Left renal pelvis (tissue), 4 donors: ENCODE data around the gene CDC45. TPM values are rescaled to one million over a fixed set of nuclear protein-coding genes. Genes with fewer than 3 reads are reported as not detected.

Experiments used
- DNase-seq, 4 donors: peaks; one replicate each; pipeline ENCODE4 v3.0.0-alpha.2; 2013; ENCODE audit warnings: low read depth in 4 of 4, low spot score in 3 of 4
- polyA plus RNA-seq, 4 donors: library from polyadenylated mRNA; unstranded; fragments of 120-200 nt; gene quantifications; one replicate each; pipeline ENCODE4 v1.2.1, GENCODE V29; 2013; ENCODE audit not compliant: insufficient read length in 4 of 4

Gene CDC45
- polyA plus RNA-seq, 4 donors: 14.0 to 23.6 (median 19.9) TPM

DNA sequence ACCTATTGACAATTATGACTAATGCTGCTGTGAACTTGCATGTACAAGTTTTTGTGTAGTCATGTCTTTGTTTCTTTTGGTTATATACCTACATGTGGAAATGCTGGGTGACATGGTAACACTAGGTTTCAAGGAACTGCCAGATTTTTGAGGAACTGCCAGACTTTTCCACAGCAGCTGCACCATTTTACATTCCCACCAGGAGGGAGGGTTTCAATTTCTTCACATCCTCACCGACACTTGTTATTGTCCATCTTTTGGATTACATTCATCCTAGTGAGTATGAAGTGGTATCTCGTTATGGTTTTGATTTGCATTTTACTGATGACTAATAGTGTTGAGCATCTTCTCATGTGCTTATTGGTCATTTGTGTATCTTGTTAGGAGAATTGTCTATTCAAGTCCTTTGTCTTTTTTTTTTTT is 31.2 kb downstream of the CDC45 start:
- DNase-seq: no peak

DNA sequence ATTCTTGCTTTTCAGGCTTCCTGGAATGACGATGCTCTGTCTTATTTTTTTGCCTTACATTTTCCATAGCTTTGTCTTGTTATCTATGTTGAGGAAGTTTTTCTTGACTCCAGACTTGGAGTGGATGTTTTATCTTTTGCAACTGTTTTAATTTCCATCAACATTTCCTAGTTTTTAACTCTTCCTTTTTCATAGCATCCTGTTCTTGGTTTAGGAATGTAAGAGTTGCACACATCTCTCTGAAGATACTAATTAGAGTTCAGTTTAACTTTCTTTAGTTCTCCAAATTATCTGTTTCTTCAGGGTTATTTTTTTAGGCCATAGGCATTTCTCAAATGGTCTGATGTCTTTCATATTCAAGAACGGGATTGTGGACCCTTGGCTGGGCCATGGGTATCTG is 34.1 kb downstream of the CDC45 start:
- no peak for DNase-seq

DNA sequence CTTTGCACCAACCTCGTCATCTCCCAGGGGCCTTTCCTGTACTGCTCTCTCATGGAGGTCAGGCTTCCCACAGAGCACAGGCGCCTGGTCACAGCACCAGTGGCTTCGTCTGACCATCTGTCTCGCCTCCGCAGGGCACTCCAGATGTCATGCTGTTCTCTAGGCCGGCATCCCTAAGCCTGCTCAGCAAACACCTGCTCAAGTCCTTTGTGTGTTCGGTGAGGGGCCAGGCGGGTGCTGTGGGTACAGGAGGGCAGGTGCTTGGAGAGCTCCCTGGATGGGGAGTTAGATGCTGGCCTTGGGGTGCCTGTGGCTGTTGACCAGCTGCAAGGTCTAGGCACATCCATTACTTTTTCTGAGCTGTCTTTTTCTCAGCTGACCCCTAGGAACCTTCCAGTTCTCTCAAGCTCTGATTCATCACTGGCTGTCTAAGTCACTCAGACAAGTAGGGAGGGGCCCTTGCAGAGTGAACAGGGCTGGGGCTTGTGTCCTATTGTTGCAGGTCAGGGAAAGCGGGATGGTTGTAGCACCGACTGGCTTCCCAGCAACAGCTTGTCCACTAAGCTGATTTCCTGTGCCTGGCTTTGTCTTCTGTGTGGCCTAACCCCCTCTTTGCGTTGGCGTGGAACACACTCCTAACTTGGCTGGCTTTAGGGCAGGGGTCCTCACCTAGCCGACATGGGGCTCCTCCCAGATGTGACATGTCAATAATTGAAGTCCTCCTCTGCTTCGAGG is 35.3 kb downstream of the CDC45 start:
- DNase-seq: no peak

DNA sequence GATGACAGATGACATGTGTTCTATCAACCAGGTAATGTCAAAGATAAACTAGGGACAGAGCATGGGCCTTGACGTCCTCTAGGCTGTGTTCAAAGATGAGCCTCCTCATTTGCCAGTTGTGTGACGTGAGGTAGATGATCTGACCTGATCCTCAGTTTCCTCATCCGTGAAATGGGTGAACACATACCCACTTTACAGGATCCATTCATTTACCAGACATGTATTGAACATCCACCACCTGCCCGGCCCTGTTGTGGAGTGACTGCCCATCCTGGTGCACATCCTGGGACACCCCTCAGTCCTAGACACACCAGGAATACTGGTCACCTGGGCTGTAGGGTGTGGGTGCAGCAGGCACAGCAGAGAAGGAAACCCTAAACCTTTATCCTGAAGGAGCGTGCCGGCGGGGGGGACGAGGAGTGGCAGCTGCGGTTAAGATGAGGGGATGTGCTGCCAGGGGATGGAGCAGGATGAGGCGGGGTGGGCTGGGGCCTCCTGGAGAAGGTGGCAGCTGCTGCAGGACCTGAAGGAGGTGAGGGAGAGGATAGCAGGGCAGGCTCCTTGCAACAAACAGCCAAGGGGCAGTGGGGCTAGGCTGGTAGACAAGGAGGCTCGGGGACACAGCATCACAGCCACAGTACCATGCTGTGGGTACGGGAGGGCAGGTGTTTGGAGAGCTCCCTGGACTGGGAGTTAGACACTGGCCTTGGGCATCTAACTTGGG is 36.1 kb downstream of the CDC45 start:
- DNase-seq: no peak

DNA sequence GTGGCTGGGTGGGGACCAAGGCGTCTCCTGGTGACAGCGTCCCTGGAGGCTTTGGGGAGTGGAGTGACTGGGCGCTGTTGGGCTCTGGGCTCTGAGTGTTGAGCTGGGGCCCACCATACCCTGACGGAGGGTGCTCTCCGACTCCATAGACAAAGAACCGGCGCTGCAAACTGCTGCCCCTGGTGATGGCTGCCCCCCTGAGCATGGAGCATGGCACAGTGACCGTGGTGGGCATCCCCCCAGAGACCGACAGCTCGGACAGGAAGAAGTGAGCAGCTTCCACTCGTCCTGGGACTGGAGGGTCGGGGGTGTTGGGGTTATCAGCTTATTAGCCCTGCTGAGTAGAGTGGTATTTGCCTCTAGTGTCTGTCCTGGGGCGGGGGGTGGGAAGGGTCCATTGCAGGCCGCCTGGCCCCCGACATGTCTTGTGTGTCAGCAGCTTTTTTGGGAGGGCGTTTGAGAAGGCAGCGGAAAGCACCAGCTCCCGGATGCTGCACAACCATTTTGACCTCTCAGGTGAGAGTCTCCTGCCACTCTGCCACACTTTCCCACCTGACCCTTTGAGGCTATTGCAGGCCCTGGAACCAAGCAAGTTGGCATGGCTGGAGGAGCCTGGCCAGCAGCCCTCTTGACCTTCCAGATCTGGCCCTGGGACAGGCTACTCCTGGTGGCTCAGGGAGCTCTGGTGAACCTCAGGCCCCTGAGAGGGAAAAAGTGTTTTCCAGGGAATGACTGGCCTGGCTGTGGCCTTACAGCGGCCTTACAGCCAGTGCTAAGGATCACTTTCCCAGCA is 36.9 kb downstream of the CDC45 start:
- DNase-seq: no peak

DNA sequence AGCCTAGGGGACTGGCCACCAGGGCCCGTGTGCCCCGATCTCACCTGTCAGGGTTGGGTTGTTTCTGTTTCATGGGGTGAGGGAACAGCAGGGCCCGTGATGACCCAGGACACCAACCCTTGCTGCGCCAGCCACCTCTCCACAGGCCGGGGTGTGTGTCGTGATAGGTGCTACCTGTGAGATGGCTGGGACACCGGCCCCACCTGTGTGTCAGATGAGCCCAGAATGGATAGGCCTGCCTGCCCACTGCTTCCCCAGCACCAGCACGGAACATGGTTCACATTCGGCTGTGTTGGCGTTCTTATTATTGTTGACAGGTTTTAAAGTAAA is 37.4 kb downstream of the CDC45 start:
- no peak for DNase-seq

DNA sequence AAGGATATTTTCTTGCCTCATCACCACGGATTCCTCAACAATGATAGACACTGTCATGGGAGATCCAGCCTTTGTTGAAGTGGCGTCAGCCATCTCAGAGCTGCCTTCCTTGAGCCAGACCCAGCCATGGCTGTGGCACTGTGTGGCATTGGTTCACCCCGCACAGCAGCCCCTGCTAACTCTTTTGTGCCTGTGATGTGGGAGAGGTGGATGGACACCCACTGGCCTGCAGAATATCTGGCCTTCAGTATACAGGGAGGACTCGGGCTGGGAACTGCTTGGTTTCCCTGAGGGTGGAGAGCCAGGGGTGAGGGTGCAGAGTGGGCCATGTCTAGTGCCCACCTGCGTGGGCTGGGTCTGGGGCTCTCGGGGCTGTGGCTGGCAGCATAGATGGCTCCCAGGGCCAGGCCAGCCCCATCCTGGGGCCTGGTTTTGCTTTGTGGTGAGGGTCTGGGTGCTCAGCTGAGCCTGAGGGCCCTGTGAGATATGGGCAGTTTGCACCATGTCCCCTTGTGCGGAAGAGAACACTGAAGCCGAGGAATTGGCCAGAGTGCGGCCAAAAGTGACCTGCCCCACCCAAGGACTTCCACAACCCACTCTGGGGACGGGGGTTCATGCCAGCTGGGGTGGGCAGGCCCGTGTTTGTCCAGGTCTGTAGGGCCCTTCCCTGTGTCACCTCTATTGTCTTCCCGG is 38.3 kb downstream of the CDC45 start:
- no peak for DNase-seq

DNA sequence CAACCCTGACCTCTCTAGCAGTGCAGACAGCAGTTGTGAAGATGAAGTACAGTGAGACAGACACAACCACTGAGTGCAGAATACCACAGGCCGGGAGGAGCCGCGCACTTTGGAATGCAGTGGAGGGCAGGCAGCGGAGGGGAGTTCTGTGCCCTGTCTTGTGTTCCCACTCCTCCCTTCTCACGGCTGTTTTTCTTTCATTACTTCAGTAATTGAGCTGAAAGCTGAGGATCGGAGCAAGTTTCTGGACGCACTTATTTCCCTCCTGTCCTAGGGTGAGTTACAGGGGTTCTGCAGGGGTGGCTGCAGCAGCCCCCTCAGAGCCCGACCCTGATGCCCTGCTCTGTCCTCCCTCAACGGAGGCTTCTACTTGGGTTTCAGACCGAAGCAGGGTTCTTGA is 38.9 kb downstream of the CDC45 start:
- DNase-seq: peak in 1 of 4 donors; percentile 47

DNA sequence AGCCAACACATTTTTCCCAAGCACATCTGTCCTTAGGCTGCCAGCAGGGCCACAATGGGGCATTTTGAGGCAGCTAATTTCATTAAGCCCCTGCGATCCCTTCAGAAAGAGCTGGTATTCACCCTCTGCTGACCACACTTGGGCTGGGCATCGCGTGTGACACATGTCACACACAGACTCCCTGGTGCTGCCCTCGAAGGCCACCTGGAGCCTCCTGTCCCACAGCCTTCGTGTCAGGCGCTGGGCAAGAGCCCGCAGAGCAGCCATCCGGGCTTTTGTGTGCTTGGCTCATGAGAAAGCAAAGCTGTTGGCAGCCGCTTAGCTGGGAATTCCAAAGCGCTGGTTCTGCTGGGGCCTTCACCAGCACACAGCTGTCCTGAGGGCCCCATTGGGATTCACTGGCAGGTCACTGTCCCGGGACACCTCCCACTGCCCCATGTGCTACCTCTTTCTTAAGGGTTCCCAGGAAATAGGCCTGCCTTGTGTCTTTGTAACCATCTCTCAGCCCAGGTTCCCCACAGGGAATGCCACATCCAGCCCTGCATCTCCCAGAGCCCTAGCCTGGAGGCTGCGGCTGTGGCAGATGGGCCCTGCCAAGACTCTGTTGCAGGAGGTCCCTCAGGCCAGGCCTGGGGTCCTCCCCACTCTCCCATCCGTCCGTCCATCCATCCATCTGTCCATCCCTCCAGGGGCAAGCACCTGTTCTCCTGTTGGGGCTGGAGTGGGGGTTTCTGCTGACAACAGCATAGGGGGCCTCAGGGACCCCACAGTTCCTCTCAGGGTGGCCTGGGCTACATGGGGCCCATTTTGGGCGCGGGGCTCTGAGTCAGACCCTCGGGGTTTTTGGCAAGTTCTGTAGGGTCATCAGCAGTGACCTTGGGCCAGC is 39.6 kb downstream of the CDC45 start:
- DNase-seq: no peak

DNA sequence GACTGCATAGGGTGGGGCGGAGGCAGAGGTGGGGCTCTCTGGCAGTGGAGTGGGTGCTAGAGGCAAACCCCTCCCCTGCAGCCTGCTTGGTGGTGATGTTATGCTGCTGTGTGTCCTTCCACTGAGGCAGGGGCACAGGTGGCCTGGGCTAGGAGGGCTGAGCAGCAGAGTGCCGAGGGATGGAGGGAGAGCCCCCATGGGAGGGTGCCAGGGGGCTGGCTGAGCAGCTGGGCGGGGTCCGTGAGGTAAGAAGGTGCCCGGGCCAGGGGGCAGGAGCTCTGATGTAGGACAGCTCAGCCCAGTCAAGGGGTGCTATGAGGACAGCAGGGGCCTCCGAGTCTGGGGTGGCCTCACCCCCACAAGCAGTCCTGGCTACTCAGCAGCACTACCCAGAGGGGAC is 40.3 kb downstream of the CDC45 start:
- no peak for DNase-seq

DNA sequence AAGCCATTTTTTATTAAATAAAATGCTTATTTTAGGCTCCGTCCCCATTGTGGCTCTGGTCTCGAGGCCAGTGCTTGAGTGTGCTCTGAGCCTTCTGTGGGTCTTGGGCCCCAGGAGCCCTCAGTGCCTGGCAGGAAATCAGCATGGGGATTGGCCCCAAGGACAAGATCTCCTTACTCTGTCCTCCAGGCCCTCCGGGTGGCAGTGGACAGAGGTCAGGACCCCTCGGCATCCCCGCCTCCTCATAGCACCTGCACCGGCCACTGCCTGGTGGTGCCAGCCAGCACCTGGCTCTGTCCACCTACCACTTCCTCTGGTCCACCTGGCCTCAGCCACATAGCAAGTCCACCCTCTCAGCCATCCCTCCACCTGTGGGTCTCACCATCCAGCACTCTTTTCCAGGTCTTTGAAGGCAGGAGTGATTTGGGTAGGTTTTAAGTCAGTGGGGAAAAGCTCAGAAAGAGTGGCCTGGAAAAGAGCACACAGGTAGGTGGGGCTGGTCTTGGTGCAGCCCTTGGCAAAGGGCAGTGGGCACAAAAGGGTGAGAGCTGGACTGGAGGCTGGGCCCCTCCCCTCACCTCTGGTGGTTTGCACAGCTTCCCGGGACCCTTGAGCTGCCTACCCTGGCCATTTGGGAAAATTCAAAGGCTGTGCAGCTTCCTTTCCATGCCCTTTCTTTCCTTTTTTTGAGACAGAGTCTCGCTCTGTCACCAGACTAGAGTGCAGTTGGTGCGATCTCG is 41.0 kb downstream of the CDC45 start:
- DNase-seq: no peak

DNA sequence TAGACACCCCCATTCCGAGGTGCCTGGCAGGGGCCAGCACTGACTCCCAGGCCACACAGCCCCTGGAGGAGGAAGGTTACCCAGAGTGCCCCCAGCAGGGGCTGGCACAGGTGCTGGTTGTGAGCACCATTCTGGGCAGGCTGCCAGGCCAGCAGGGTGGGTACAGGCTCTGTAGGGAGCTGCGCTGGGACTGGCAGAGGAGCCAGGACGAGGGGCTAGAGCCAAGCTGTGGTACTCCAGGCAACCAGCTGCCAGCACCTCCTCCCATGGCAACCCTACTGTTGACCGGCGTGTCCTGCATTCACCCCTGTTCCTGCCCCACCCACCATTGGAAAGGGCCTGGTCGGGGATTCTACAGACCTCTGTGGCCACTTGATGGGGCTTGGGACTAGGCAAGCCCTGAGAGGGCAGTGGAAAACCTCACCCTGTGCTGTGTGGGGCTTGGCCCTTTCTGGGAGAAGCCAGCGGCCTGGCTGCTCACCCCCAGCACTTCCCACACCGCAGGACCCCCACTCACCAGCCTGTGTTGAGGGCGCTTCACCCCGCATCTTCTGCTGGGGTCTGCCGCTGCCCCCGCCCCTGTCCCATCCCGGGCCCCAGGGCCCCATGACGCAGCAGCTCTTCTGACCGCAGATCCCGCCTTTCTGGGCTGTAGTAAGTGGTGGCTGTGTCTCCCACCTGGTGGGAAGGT is 42.6 kb downstream of the CDC45 start:
- DNase-seq: no peak

DNA sequence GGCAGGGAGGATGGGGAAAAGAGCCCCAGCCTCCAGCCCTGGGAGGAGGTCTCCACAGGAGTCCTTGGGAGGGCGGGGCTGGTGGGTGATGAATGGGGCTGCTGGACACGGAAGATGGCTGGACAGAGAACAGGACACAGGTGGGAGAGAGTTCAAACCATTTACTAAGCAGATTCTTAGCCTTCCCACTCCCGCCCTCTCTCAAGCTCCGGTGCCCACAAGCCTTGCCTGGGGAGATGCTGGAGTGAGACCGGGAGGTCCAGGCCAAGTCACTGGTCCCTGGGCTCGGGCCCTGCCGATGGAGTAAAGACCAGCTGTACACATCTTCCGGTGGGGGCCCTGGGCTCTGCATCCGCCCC is 43.1 kb downstream of the CDC45 start:
- DNase-seq: no peak

DNA sequence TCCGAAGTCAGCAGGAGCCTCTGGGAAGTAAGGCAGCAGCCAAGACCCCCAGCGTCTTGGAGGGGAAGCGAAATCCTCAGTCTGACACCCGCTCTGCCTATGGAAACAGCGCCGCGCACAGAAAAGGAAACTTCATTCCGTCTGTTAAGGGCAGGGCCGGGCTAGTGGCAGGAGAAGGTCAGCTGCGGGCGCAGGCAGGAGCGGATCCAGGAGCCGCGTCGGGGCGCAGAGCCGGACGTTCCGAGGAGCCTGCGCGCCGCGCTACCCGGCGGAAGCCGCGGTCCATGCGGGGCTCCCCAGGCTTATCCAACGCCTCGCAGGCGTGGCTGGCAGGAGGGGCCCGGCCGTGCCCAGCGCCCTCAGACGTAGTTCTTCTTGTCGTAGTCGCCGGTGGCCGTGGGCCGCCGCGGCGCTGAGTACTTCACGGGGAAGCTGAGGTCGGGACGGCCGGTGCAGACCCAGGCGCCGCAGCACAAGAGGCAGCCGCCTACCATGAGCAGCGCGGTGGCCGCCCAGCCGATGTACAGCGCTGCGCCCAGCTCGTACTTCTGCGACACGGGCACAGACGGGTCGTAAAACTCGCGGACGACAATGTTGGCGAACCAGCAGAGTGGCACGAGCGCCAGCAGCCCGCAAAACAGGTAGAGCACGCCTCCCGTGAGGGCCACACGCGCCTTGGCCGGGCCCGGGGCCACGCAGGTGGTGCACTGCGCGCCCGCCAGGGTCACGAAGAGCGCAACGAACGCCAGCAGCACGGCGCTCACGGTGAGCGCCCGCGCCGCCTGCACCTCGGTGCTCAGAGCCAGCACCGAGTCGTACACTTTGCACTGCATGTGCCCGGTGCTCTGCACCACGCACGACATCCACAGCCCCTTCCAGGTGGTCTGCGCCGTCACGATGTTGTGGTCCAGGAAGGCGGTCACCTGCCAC is 43.8 kb downstream of the CDC45 start:
- no peak for DNase-seq

DNA sequence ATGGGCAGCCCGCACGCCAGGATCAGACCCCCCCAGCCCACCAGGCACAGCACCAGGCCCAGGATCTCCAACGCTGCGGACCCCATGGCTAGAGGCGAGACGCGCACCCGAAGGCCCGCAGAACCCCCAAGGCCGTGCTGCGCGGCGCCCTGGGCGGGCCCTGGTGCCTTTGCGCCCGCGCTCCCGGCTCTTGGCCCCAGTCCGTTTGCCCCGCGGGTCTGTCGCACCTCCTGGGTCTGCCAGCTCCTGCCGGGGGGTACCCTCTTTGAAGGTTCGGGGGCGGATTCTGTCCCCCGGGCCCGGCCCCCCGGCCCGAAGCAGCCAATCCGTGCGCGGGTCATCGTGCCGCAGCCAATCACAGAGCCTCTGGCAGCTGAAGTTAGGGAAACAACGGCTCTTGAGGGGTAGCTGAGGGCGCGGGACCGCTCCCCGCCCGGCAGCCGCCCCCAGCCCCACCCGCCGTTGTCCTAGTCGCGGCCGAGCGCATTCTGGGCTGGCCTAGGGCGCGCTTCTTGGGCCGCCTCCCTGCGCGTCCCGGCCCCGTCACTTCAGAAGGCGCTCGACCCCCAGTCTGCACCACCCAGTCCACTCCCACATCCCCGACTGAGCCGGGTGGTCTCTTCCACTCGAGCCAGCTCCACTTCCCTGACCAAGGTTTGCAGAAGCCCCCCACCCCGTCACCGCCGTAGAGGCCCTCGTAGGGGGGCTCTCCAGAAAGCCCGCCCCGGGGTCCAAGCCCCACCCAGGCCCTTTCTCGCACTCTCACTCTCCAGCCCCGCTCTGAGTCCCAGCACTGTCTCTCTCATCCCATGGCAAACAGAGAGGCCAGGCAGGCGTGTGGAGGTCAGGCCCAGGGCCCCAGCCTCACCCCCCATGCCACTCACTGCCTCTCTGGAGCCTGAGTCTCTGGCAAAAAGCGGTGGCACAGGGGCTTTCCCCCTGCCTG is 44.7 kb downstream of the CDC45 start, which contains the start of gene CLDN5:
Gene CLDN5 (minus strand): TSS at position 241 of the 946 bp plus-strand sequence. CDS start 155 bp downstream, at position 86.
- DNase-seq: no peak

DNA sequence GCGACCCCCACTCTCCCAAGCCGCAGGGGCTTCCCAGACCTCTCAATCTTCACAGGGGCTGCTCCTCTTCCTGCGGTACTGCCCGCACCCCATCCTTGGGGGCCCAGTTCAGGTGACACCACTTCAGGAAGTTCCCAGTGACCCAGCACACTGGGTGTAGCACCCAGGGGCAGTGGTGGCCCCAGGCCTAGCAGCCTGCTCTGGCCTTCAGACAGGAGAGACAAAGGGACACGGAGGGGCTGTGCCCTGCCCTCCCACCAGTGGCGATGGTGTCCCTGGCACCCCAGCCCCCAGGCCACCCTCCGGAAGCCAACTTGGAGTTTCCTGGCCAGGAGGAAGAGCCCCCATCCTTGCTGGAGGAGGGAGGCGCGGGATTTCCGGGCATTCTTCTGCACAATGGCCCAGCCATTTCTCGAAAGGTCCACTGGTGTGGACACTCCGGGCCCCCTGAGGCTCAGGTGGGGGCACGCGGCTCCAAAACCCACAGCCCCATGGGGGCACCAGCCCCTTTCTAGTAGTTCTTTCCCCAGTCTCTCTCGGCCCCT is 45.5 kb downstream of the CDC45 start:
- DNase-seq: no peak
